GM19395 (cell line): ENCODE results near the gene NPPA.

Experiments used
- ATAC-seq: cut with Tn5 transposase; IDR thresholded peaks from one replicate; pipeline ENCODE4 v1.9.1; 2021; ENCODE audit warnings: mild to moderate bottlenecking, moderate library complexity; ENCODE audit not compliant: unreplicated experiment

NPPA gene

DNA sequence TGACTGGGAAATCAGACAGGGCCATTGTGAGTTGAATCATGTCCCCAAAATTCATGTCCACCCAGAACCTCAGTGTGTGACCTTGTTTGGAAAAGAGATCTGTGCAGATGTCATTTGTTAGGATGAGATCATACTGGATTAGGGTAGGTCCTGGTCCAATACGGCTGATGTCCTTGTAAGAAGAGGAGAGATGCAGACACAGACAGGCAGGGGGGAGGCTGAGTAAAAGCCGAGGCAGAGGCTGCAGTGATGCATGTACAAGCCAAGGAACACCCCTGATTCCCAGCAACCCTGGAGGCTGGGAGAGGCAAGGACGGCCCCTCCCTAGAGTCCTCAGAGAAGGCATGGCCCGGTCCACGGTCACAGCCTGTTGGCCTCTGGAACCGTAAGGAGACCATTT is 27.0 kb upstream of the NPPA start:
- ATAC-seq, result no peak

DNA sequence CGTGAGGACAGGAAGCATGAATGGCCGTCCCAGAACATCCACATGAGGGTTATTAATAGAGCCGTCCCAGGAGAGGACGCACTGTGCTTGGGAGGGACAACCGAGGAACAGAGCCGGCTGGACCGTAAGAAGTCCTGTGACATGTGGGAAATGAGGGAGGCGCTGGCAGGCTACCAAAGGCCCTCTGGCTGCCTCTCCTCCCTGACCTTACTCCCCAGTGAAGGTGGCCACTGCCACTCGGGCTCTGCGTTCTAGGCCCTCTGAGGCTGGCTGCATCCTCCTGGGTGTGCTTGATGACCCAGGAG is 26.6 kb upstream of the NPPA start:
- no peak for ATAC-seq

DNA sequence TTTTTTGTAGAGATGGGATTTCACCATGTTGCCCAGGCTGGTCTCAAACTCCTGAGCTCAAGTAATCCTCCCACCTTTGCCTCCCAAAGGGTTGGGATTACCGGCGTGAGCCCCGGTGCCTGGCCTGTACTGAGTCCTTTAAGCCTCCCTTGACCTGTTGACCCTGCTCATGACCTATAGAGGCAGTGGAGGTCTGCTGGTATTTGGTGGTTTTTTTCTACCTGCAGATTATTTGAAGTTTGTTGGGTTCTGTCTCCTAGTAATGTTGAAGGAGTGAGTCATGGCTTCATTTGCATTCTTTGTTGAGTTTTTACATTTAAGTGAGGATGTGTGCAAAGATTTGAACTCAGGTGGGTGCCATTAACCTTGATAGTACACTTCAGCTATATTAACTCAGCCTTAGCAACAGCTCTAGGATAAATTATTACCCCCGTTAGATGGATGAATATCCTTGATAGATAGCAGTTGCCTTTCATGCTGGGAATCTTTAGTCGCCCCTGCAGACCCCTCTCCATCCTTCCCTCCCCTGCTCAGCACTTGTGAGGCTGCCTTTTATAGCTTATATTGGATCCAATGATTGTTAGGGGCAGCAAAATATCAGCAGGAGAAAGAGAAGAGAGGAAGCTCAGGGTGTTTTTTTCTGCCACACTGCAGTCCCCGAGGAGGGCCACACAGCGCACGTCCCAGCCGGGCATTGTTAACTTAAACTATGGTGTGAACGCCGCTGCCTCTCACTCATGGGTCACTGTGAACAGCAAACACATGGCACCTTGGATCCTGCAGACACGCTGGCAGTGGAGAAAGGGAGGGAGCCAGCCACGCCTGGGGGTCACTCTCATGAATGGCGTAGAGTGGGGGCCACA is 26.0 kb upstream of the NPPA start:
- ATAC-seq, result no peak

DNA sequence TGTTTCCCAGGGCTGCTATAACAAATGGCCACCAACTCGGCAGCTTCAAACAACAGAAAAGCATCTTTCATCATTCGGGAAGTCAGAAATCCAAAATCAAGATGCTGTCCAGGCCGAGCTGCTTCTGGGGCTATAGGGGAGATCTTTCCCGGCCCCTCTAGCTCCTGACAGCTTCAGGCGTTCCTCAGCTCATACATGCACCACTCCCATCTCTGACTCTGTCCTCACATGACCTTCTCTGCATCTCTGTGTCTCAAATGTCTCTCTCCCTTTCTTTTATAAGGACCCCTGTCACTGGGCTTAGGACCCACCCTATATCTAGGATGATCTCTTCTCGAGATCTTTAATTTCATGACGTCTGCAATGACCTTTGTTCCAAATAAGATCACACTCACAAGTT is 25.0 kb upstream of the NPPA start:
- no peak for ATAC-seq

DNA sequence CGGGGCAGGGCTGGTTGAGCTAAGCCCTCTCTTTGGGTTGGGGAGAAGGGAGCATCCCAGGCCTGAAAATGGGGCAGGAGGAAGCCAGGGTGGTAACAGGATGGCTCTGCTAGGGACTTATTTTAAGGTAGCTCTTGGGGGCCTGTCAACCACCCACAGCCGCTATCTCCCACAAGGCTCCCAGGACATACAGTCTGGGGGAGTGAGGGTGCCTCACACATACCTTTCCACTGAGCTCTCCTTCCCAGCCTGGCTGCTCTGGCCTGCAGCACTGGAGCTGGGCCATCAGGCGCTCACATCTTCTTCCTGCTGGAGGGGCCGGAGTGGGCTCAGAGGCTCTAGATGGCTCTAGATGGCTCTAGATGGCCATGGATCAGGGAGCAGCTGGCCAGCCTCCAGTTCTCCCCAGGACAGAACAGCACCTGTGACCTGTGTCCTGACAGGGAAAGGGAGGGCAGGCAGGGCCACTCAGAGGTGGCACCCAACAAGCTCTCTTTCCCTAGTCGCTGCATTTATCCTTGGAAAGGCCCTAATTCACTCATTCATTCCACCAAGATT is 22.1 kb upstream of the NPPA start:
- ATAC-seq, result no peak

DNA sequence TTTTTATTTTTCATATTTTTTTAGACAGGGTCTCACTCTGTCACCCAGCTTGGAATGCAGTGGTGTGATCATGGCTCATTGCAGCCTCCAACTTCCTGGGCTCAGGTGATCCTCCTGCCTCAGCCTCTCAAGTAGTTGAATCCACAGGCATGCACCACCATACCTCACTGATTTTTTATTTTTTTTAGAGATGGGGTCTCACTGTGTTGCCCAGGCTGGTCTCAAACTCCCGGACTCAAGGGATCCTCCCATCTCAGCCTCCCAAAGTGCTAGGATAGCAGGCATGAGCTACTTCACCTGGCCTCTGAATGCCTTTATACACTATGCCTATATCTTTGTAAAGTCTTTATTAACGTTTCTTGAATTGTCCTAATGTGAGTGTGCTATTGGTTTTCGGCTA is 21.5 kb upstream of the NPPA start:
- no peak for ATAC-seq

DNA sequence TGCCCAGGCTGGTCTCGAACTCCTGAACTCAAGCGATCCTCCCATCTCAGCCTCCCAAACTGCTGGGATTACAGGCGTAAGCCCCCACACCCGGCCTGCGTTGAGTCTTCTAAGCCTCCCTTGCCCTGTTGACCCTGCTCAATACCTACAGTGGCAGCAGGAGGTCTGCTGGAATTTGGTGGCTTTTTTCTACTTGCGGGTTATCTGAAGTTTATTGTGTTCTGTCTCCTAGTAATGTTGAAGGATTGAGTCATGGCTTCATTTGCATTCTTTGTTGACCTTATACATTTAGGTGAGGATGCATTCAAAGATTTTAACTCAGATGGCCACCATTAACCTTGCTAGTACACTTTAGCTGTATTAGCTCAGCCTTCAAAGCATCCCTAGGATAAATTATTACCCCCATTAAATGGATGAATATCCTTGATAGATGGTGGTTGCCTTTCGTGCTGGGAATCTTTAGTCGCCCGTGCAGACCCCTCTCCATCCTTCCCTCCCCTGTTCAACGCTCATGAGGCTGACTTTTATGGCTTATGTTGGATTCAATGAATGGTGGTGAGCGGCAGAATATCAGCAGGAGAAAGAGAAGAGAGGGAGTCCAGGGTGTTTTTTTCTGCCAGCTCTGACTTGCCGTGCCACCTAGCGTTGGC is 20.9 kb upstream of the NPPA start:
- ATAC-seq, result no peak

DNA sequence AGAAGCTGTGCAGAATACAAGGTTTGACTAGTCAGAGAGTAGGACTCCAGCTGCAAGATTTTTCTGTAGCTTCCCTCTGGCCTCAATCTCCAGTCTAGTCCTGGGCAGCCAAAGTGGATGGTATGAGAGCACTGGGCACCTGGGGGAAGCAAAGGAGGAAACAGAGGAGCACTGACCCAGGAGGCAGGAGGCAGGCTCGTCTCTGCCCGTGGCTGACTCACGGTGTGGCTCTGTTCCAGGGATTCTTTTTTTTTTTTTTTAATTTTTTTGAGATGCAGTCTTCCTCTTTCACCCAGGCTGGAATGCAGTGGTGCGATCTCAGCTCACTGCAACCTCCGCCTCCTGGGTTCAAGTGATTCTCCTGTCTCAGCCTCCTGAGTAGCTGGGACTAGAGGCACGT is 15.3 kb upstream of the NPPA start:
- ATAC-seq, result no peak

DNA sequence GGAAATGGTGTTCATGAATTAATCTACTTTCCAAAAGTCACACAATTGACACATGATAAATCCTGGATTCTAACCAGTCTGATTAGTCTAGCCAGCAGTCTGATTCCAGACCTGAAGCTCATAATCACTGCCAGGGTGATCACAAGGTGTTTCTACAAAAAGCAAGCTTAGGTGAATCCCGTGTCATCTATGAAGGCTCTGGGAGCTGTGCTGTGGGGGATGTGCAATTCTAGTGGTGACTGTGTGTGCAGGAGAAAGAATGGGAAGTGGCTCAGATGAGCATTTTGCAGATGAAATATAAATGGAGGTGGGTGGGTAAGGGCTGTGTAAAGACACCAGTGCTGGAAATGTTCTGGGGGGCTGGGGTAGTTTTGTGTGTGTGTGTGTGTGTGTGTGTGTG is 13.0 kb upstream of the NPPA start:
- ATAC-seq, result no peak

DNA sequence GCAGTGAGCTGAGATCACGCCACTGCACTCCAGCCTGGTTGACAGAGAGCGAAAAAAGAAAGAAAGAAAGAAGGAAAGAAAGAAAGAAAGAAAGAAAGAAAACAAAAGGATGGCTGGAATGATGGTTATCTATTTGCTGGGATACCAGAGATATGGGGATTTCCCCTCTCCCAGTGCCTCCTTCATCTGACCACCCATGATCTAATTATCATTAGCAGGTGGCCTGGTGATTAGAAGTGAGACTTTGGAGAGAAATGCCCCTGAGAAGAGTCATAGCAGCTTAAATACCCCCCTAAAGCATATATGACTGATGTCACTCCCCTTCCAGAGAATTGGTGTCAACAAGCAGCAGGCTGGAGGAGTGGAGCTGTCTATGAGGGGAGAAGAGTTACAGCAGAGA is 12.5 kb upstream of the NPPA start:
- no peak for ATAC-seq

DNA sequence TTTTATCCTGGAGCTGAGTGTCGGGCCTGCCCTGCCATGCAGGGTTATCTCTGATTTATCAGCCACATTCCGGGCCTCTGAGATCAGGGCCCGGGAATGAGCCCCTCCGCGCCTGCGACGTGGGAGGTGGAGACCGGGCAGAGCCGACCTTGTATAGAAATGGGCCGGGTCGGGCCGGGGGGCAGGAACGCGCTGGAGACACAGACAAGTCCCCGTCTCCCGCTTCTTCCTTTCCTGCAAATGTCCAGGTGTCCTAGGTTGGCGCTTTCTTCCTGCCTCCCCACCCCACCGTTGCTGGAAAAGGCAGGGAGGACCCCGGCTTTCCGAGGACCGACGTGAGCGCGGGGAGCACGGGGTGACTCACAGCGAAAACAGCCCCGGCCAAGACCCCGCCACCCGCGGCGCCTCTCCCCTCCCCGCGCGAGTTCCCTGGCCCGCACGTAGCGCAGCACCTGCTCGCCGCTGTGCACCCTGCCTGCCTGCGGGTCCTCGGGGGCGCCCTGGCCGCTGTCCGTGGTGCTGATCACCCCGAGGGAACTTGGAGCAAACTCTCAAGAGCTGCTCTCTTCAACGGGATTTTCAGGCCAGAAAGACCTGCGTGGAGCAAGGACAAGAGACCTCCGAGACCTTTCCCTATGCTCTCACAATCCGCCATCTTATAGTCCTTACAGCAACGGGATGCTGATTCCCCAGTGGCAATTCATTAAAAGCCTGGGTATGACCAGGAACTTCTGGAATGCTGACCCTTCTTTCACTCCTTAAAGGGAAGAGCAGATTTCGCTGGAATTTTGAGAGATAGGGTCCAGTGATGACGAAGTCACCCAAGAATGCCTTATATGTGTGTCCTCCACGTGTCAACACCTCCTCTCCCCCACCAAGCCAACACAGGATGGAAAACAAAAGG is 11.6 kb upstream of the NPPA start:
- ATAC-seq, result no peak

DNA sequence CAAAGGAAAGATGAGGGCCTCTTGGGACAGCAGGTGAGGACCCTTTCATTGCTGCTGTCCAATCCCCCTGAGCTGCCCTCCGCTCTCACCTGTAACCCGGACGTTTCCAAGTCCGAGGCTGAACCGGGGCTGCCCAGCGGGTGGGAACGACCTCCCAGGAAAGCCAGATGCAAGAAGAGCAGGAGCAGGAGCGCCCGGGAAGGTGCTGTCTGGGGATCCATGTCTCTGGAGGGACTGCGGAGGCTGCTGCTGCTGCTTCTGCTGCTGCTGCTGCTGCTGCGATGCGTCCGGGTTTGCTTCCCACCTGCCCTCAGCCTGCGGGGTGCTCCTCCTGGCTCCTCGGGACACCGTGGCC is 11.0 kb upstream of the NPPA start, which contains the start of gene NPPB:
NPPB (minus strand) TSS at position 333 of the 355 bp plus-strand sequence; CDS start at position 221, 112 bp downstream.
- no peak for ATAC-seq

DNA sequence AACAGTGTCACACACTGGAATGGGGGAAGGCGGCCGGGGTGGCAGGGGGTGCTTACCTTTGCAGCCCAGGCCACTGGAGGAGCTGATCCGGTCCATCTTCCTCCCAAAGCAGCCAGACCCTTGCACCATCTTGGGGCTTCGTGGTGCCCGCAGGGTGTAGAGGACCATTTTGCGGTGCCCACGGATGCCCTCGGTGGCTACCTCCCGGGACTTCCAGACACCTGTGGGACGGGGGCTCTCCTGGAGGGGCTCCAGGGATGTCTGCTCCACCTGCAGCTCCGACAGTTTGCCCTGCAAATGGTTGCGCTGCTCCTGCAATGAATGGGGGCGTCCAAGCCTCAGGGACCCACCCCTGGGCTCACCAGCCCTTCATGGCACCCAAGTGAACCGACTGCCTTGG is 10.6 kb upstream of the NPPA start:
- ATAC-seq, result no peak

DNA sequence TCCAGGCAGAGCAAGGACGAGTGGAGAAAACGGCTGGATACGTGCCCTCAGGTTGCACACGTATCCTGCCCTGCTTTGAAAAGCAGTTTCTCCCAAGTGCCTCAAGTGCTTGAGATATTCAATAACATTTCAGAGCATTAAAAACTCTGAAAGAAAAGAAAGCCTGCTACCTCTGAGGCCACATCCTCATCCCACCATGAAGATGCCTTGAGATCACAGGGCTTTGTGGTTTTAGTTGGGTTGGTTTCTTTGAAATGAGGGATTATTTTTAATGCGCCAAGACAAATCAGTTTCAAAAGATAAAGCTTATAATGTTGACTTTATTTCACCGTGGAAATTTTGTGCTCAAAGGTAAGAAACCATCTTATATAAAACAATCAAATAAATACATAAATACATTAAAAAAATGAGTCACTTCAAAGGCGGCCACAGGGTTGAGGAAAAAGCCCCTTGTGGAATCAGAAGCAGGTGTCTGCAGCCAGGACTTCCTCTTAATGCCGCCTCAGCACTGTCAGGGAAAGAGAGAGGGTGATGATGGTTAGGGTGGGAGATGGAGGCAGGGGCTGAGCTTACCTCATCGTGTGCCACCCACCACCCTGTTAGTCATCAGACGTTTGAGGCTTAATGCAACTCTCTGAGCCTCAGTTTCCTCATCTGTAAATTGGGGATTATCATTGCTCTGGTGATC is 9.7 kb upstream of the NPPA start:
- no peak for ATAC-seq

DNA sequence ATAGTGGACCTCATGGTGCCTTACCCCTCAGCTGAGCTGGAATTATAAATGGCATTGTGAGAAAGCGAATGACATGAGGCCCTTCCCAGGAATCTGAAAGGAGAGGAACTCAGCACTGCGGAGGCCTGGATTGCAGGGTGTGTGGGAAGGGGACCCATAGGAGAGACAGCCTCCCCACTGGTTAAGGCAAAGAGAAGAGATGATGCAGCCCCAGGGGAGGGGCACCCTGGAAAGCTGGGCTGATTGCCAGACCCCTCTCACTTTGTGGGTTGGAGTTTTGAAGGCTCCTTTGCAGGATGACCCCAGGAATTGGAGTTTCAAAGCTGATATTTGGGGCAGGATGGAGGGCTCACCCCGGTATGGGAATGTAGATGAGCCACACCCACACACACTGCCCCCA is 9.1 kb upstream of the NPPA start:
- no peak for ATAC-seq

DNA sequence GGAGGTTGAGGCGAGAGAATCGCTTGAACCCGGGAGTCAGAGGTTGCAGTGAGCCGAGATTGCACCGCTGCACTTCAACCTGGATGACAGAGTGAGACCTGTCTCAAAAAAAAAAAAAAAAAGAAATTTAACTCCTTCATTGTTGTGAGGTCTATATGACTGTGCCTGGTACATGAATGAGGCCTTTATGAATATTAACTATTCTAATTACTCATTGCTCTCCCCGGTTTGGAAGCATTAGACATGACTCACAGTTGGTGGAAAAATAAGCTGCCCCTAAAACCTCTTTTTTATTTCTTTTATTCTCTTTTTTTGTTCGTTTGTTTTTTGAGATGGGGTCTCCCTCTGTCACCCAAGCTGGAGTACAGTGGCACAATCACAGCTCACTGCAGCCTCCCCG is 7.8 kb upstream of the NPPA start:
- no peak for ATAC-seq

DNA sequence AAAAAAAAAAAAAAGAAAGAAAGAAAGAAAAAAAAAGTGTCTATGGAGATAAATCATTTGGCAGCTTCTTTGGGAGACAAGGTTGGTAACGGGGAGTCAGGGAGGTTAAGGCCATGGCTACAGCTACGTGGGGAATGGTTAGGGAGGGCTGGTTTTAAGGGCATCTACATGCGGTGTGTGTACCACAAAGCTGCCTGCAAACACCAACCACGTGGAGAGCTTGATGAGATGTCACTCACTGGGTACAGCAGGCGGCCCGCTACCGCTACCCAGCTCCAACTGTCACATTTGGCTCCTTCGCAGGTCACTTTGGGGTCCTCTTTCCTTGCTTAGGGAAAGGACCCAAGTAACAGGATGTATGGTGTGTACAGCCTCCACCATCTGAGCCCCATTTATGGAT is 6.9 kb upstream of the NPPA start:
- no peak for ATAC-seq

DNA sequence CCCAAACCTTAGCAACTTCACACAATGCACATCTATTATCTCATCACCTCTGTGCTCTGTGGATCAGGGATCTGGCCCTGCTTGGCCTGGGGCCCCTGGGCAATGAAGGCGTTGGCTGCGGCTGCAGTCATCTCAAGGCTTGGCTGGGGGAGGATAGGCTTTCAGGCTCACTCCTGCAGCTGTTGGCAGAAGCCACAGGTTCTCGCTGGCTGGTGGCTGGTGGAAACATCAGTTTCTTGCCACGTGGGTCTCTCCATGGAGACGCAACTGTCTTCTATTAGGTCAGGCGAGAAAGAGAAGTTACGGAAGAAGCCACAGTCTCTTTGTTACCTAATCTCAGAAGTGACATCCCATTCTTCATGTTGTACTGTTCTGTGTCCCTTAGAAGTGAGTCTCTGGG is 3.6 kb upstream of the NPPA start:
- no peak for ATAC-seq

DNA sequence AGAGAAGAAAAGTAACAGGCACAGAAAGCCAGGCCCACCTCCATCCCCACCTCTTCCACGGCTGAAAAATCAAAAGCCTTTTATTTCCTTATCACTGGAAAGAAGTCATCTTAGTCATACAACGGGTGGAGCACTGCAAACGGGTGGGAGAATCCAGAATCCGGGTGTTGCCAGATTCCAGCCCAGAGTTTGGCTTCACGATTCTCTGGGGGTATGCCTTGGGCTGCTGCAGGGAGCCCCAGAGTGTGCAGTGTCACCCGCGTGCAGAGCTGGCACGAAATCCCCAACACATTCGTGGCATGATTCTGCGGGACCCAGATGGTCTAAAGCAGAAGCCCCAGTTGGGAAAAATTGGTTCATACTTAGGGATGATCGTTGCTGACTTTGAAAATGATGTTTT is 2.6 kb upstream of the NPPA start:
- ATAC-seq, result no peak

DNA sequence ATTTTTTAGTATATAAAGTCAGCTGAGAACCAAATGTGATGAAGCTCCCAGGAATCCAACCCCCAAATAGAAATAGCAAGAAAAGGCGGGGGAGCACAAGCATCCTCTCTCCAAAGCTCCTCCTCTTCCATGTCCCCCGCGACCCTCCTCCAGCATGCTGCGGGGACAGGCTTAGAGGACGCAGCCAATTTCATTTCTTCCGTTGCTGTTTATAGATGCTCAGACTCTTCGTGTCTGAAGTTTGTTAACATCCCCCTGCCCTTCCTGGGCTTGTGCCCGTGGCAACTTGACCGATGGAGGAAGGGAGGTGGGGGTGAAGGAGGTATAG is 754 bp upstream of the NPPA start:
- no peak for ATAC-seq
